Measurements from ENCODE around the gene ATP11A. TPM values are rescaled to one million over a fixed set of nuclear protein-coding genes. Genes with fewer than 3 reads are reported as not detected.

The ATP11A gene
- total RNA-seq, 4 donors from 2014 or later = 18.6 to 30.3 (median 26.8) TPM

DNA sequence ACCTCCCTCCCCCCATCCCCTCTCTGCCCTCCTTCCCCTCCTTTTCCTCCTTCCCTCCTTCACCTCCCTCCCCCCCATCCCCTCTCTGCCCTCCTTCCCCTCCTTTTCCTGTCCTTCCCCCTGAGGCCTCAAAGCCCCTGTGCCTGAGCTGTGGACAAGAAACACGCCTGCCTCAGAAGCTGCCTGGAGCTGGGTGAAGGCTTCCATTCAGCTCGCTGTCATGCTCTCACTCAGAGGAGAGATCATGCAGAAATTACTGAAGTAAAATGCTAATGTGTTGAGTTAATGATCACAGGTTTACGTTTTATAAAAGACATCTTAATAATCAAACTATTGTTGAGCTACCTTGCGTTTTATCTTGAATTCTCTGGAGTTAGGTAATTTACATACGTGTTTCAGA, 114.5 kb downstream of the ATP11A start:
- no peak for TF ChIP-seq CTCF (IDR thresholded peaks at IDR 0.05; ENCODE audit: low read depth)

GRCh38 chr13:112806739-112807652, 117.2 kb downstream of the ATP11A start:
- TF ChIP-seq CTCF (IDR thresholded peaks at IDR 0.05; ENCODE audit: low read depth) = no peak

- no peak for TF ChIP-seq CTCF (IDR thresholded peaks at IDR 0.05; ENCODE audit: low read depth)
These were observed 118.0 kb downstream of the ATP11A start for GRCh38 chr13:112807653-112808376.

- no peak for TF ChIP-seq CTCF (IDR thresholded peaks at IDR 0.05; ENCODE audit: low read depth)
These were observed 118.7 kb downstream of the ATP11A start for GRCh38 chr13:112808377-112809140.

GRCh38 chr13:112809332-112810315, 119.8 kb downstream of the ATP11A start:
- no peak for TF ChIP-seq CTCF (IDR thresholded peaks at IDR 0.05; ENCODE audit: low read depth)

DNA sequence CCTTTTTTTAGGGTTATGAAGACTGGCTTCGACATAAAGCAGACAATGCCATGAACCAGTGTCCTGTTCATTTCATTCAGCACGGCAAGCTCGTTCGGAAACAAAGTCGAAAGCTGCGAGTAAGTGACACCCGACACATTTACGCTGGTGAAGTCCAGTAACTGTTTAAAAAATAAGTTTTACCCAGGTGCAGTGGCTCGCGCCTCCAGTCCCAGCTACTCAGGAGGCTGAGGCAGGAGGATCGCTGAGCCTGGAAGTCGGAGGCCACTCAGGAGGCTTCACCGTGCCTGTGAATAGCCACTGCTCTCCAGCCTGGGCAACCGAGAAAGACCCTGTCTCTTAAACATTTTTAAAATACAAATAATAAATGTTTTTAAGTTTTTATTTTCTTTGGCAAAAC, 120.8 kb downstream of the ATP11A start:
- no peak for TF ChIP-seq CTCF (IDR thresholded peaks at IDR 0.05; ENCODE audit: low read depth)
